ENCODE measurements around the gene TET2. TPM values are rescaled to one million over a fixed set of nuclear protein-coding genes. Genes with fewer than 3 reads are reported as not detected.

Gene TET2
- 10 to 100 TPM; 22.3 to 25.3 (median 24.1) TPM for polyA plus RNA-seq (ENCODE audit: insufficient read length in 4 of 4)

DNA sequence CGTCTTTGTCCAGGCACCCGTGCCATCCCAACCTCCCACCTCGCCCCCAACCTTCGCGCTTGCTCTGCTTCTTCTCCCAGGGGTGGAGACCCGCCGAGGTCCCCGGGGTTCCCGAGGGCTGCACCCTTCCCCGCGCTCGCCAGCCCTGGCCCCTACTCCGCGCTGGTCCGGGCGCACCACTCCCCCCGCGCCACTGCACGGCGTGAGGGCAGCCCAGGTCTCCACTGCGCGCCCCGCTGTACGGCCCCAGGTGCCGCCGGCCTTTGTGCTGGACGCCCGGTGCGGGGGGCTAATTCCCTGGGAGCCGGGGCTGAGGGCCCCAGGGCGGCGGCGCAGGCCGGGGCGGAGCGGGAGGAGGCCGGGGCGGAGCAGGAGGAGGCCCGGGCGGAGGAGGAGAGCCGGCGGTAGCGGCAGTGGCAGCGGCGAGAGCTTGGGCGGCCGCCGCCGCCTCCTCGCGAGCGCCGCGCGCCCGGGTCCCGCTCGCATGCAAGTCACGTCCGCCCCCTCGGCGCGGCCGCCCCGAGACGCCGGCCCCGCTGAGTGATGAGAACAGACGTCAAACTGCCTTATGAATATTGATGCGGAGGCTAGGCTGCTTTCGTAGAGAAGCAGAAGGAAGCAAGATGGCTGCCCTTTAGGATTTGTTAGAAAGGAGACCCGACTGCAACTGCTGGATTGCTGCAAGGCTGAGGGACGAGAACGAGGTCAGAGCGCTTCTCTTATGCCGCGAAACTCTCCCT lies at the start of gene TET2:
Gene TET2, plus strand, starts transcription at position 601 of the 740 bp plus-strand sequence. CDS start 87,067 bp downstream, outside the sequence.
- DNase-seq (ENCODE audit: low read depth in 4 of 4, low spot score in 3 of 4), result peak; percentile 65 to 70 (median 67)

DNA sequence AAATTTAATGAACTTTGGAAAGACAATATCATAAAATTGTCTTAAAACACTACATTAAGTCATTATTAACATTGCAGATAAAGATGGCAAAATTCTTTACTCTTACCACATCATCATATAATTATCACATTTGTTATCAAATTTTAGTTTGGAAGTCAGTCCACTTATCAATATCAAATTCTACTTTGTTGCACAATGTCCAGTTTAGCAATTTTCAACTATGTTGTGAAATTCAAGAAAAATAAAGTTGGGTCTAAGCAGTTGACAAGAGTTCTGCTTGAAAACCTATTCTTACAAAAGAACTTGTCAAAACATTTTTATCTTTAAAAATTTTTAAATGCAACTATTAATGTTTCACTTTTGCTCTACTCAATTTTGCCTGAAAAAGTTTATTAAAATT lies 44.7 kb upstream of the TET2 start:
- DNase-seq (ENCODE audit: low read depth in 4 of 4, low spot score in 3 of 4), result no peak

DNA sequence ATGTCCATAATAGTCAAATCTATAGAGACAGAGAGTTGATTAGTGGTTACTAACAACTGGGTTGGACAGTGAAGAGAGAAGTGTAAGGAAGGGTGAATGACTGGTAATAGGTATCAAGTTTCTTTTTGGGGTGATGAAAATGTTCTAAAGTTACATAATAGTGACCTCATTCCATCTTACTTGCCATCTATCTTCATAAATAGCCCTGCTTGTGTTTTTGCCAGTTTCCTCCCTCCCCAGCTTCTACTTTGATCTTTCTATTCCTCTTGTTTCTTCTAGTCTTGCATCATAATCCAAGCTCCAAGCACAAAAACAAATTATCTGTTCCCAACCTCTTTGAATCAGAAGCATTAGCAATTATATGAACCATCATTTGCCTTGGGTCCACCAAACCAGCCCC lies 40.2 kb upstream of the TET2 start:
- DNase-seq (ENCODE audit: low read depth in 4 of 4, low spot score in 3 of 4), result no peak

DNA sequence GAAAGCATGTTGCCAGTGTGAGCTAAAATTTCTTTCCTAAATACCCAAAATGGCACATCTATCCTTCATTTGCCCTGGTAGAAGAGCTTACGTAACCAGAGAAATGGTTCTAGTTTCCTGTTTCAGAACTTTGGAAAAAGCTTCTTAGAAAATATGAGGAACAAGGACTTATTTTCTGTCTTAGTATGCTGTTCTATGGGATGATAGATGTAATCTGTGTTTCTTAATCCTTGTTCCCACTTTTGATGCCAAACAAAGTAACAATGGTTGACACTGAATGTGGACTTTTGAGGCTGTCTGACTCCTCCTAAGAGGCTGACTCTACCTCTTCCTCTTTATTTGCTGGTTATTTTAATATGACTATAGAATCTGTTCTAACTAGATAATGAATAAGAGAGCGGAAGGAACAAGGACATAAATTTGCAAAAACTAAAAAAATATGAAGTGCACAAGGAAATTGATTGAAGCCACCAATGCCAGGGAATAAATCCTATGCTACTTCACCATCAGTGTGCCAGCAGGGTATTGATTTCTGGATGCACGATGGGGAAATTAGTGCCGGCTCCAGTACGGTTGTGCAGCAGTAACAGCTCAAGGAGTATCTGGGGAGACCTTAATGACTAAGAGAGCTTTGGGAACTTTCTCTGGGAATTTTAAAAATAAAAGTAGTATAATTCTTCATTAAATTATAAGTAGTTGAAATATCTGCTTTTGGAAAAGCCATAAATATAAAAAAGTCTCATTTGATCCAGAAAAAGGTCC lies 39.4 kb upstream of the TET2 start:
- no peak for DNase-seq (ENCODE audit: low read depth in 4 of 4, low spot score in 3 of 4)

DNA sequence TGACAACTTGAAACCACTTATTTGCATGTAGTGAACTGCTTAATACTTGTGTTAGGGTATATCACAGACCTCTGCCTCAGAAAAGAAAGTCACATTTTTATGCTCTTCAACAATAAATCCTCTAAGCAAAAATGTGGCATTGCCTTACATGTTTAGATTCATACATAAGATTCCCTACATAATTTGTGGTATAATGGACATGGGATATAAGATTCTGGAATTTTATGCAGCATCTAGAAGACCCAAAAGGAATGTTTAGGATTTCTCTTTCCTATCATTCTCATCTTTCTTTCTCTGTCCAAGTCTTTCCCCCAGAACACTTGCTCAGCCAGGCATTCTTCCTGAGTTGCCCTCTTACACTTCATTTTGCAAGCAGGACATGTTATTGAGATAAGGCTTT lies 37.7 kb upstream of the TET2 start:
- no peak for DNase-seq (ENCODE audit: low read depth in 4 of 4, low spot score in 3 of 4)

DNA sequence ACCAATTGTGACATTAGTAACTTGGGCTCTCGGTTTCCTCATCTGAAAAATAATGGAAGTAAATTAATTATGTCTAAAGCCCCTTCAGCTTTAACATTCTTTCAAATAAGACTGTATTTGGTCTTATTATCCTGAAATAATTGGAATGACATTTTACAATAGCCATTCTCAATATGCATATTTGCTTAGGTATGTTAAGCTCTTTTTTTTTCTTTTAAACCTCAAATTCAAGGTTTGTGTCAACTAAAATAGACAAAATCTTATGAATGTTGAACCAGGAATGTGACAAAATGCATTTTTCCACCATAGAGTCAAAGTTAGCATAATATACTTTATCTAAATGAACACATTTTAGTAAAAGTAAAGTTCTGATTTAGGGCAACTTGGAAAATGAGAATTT lies 34.4 kb upstream of the TET2 start:
- no peak for DNase-seq (ENCODE audit: low read depth in 4 of 4, low spot score in 3 of 4)

DNA sequence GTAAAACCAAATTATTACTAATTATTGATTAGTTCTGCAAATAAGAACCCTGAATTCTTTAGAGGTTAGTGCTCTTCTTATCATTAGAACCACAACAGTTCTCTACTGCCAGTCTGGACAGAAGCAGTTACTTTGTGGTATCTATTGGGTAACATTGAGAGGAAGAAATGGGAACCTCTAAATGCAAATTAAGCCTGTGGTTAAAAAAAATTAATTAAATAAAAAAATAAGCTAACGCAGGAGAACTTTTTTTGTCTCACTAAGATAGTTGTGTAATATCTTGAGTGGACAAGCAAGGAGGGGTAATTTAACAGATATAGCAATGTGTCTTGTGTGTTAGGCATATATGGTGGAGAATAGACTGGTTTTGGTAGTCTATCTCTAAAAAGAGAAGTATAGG lies 32.9 kb upstream of the TET2 start:
- DNase-seq (ENCODE audit: low read depth in 4 of 4, low spot score in 3 of 4), result no peak

DNA sequence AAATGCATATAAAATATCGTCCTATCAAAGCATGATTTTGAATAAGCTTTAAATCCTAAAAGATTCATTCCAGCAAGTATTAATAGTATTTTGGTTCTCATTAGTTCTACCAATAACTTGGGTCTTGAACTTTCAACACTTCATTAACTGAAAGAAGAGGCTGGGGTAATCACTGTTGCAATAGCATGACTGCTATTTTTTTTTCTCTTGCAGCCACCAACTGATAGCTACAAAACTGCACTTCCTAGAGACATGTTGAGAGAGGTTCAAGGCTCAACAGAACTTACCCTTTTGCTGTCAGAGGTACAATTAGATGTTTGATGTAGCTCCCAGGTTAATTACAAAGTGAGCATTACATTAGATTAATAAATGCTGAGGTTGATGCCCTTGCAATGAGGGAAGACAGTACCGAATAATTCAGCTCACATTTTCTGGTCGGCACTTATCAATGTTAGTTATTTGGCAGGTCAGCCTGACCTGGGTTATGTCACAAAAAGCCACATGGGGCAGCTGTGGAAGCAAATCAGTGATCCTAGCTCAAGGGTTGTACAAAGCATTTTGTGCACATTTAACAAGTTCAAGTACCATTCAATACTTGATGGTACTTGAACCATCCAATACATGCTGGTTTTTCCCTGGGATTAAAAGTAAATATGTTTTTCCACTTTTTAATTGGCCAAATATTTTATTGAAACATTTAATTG lies 29.9 kb upstream of the TET2 start:
- DNase-seq (ENCODE audit: low read depth in 4 of 4, low spot score in 3 of 4), result no peak

DNA sequence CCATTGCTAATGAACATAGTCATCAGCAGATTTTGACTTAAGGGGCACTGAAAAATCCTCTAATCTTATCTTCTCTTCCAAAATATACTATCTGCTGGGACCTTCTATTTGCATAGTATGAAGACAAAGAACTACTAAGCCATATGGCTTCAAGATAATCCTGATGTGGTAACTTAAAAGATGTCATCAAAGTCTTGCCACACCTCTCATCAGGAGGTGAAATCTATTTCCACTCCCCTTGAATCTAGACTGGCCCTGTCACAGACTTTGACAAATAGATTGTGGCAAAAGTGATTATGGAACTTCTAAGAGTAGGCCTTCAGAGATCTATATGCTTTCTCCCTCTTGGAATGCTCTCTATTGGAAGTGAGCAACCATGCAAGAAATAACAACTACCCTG lies 27.3 kb upstream of the TET2 start:
- no peak for DNase-seq (ENCODE audit: low read depth in 4 of 4, low spot score in 3 of 4)

DNA sequence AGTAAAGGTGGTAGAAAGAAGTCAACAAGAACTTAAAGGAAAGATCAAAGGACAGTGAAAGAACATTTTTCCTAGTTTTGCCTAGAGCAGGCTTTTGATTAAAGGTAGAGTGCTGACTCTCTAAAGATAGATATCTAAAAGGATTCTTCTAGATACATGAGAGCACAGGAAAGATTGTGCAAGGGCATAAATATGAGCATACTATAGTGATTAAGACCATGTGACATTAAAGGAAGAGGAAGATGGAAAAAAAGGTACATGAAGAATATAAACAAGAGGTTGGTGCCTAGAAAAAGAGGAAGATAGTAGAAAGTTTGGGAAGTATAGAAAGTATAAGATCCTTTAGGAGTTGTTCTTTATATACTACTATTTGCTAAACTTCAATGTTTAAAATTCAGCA lies 26.1 kb upstream of the TET2 start:
- DNase-seq (ENCODE audit: low read depth in 4 of 4, low spot score in 3 of 4), result no peak

DNA sequence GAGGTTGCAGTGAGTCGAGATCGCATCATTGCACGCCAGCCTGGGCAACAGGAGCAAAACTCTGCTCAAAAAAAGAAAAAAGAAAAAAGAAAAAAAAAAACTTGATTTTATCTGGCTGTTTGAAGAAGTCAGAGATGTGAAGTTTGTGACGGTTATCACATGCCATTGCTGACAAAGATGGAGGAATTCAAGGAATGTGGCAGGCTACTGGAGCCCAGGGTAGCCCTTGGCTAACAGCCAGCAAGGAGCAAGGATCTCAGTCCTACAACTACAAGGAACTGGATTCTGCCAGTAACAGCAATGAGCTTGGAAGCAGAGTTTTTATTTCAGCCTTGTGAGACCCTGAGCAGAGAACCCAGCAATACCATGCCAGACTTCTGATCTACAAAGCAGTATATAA lies 24.3 kb upstream of the TET2 start:
- DNase-seq (ENCODE audit: low read depth in 4 of 4, low spot score in 3 of 4), result no peak

DNA sequence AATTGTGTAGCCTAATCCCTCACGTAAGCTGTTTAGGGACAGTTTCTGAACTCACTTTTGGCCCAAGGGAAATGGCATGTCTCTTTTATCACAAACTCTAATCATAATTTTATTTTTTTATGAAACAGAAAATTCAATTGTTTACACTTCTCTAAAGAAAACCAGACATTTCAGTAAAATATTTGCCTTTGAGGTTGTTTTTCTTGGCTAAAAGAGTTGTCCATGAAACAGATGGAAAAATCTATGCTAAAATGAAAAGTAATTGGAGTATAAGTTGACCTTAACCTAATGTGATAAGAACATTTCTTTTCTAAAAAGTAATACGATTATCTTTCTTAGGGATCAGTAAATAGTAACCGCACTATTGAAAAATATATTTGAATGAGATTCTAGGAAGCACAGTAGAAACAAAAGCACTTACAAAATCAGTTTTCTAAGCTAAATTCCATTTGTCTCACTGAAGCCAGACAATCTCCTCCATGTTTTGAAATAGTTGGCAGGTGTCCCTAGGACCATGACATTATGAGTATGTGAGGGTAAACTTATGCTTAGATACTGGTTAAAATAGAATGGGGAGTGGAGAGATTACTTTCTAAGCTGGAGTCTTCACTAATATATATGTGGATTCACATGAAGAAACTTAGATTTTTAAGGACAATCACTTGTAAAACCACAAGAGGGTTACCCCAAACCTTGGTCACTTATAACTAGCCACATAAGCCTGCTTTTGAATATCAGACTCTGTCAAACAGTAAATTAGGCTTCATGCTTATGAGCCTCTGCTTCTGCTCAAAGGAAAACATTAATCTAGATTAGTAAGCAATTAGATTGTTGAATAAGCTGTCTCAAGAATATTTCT lies 20.1 kb upstream of the TET2 start:
- DNase-seq (ENCODE audit: low read depth in 4 of 4, low spot score in 3 of 4), result no peak

DNA sequence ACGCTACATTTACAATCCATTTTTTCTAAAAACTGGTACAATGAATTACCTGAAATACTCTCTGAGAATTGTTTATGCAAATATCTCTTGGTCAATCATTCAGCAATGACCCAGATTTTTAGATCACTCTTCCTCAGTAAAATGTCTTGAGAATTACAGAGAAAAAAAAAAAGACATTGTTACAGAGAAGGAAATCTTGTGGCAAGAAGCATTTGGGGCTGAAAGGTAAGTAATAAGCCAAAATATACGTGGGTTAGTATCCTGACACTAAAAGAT lies 19.6 kb upstream of the TET2 start:
- DNase-seq (ENCODE audit: low read depth in 4 of 4, low spot score in 3 of 4), result no peak

DNA sequence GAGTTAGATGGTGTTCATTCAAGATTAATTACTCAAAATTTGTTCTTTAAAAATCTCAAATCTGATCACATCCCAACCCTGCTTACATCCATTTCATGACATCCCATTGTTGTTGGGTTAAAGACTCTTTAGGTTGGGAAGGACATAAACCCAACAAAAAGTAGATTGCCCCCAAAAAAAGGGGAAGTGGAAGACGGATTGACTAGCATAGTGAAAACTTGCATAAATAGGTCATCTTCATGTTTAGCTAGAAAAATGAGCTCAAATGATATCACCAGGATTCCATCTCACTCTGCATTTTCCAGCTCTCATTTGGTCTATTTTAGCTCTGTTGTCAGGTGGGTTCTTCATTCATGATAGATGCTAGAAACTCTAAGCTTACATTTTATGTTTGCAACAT lies 18.5 kb upstream of the TET2 start:
- no peak for DNase-seq (ENCODE audit: low read depth in 4 of 4, low spot score in 3 of 4)

DNA sequence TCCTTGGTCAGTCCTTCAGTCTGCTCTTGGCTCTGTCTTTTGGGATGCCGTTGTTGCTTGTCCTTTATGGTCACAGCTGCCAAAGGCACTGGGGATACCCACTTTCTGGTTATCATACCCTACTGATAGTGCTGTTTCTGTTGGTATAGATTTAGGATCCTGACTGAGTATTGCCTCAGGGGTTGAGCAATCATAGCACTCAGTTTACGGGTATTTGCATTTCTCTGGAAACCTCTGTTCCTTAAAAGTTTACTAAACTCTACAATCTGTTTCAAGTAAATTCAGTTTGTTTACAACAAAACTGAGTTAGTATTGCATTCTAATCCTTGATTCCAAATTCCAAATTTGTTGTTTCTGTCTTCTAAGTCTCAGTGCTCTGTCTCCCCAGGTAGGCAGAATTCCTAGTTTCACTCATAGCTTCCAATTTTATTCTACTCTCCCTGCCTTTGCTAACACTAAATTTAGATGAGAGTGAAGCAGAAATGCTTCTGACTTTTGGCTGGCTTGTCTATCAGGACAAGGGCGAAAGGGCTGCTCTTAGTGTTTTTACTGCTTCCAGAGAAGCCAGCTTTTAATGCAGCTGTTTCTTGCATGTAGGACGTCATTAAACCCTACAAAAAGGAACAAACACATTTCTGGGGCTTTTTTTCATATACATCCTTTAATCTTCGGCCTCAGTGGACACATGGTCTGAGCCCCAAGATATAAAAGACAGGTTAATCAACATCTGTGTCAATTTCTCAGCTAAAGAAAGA lies 17.2 kb upstream of the TET2 start:
- DNase-seq (ENCODE audit: low read depth in 4 of 4, low spot score in 3 of 4), result no peak

DNA sequence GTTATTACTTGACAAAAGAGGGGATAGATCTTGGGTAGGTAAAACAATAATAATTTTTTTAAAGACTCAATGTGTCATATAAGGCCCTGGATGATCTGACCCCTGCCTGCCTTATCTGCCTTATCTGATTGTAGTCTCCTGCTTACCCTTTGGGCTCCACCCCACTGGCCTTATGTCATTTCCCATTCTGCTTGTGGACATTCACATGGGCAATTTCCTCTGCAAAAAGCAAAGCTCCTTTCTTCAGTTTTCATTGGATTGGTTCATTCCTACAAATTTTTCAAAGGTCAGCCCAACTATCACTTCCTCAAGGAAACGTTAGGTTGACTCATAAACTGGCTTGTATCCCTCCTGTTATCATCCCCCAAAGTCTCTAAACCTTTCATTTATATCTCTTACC lies 15.7 kb upstream of the TET2 start:
- DNase-seq (ENCODE audit: low read depth in 4 of 4, low spot score in 3 of 4), result no peak

DNA sequence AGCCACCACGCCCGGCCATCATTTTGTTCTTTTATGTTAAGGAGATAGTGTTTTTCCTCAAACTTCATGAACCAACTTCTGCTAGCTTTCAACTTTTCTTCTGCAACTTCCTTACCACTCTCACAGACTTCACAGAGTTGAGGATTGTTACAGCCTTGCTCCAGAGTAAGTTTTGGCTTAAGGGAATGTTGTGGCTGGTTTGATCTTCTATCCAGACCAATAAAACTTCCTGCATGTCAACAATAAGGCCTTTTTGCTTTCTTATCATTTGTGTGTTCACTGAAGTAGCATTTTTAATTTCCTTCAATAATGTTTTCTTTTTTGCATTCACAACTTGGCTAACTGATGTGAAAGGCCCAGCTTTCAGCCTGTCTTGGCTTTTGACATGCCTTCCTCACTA lies 12.7 kb upstream of the TET2 start:
- no peak for DNase-seq (ENCODE audit: low read depth in 4 of 4, low spot score in 3 of 4)

DNA sequence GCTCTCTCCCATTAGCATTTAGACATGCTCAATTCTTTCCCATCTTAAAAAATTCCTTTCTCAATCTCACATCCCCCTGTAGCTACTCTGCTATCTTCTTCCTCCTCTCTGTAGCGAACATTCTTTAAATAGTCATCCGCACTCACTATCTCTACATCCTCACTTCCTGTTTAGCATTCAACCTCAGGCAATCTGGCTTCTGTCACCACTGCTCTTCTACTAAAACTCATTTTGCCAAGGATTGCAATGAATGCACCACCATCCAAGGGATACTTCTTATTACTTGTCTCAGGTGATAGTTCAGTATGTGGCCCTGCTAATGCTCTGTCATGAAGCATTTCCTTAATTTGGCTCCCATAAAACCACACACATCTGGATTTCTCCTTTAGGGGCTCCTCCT lies 10.9 kb upstream of the TET2 start:
- DNase-seq (ENCODE audit: low read depth in 4 of 4, low spot score in 3 of 4), result no peak

DNA sequence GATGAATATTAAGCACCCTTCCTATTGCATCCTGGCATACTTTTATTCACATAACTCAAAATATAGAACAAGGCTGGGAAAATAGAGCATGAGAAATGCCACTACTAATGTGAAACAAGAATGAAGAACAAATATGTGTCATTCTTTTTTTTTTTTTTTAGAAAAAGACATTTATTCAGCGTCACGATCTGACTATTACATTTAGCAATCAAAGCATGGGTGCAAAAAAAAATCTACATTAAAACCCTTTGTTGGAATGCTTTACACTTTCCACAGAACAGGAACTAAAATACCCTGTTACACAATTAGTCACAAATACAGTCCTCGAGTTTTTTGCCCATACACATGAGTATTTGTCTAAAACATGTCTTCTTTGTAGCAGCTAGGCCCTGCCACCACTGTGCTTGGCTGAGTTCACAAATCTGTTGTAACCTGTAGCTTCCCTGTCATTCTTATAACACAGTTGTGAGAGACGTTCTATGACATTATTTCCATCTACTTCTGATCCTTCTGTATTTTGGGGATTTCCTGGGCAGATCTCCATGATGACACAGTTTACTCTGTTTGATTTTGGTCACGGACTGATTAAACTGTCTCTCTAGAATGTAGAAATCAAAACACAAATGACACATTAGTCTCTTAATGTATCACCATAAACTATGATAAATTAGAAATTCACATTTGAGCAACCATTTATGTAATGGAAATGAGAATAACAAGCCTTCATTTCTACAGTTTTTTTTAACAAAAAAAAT lies 9.4 kb upstream of the TET2 start:
- no peak for DNase-seq (ENCODE audit: low read depth in 4 of 4, low spot score in 3 of 4)
